Fibroblast of gingiva (primary cell): ENCODE data around the gene IL2RA.
A peak's percentile ranks its signal among the peaks of the same experiment; 100 is the strongest.
"Not testable (repeated sequence)": the region's sequence is repeated elsewhere in the genome, so short reads cannot be mapped to it uniquely, and the experiment has no call there.

Experiments
- DNase-seq: peaks from one replicate; pipeline ENCODE4 v3.0.0-alpha.2; 2011; ENCODE audit warnings: low read depth

The IL2RA gene

DNA sequence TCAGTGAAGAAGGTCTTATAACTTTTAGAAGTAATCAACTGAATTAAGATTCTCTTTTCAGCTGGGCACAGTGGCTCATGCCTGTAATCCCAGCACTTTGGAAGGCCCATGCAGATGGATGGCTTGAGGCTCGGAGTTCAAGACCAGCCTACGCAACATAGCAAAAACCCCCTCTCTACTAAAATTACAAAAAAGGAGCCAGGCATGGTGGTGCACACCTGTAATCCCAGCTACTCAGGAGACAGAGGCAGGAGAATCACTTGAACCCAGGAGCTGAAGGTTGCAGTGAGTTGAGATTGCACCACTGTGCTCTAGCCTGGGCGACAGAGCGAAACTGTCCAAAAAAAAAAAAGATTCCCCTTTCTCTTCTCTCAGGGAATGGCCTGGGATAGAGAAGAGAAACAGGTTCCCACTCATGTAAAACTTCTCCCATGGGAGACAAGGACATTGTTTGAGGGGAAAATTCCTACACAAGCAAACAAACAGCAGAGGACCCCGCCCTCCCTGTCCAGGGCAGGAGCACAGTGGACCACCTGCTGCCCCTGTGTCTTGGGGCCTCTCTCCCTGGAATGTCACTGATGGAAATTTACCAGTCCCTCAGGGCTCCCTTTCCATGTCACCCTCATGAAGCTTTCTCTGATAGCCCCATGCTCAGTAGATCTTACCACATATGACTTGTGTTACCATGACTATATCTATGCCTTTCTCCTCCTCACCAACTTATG lies 5.6 kb downstream of the IL2RA start:
- DNase-seq = no peak

DNA sequence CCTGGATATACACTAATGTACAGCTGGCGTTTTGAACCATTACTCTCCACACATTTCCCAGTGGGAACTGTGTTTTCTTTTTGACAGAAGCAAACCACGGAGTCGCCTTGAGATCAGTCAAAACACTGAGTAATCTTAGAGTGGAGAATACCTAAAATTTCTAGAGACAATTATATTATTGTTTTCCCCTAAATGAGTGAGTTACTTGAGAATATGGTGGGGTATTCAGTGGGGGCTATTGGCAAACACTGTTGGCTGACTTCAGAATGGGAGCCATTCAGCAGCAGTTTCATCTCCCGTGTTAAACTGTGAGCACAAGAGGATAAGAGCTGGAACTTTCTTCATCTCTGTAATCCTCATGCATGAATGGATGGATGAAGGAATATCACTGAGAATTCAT lies 6.2 kb downstream of the IL2RA start:
- no peak for DNase-seq

DNA sequence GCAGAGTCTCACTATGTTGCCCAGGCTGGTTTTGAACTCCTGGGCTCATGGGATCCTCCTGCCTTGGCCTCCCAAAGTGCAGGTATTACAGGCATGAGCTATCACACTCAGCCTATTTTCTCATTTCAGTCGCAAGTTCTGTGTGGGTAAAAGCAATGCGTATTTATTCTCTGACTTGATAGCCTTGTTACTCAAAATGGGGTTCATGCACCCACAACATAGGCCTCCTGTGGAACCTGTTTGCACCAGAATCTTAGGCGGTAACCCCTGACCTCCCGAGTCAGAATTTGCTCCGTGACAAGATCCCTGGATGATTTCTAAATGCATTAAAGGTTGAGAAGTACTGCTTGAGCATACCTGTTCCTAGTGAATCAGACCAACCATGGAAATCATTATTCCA lies 7.3 kb downstream of the IL2RA start:
- no peak for DNase-seq

DNA sequence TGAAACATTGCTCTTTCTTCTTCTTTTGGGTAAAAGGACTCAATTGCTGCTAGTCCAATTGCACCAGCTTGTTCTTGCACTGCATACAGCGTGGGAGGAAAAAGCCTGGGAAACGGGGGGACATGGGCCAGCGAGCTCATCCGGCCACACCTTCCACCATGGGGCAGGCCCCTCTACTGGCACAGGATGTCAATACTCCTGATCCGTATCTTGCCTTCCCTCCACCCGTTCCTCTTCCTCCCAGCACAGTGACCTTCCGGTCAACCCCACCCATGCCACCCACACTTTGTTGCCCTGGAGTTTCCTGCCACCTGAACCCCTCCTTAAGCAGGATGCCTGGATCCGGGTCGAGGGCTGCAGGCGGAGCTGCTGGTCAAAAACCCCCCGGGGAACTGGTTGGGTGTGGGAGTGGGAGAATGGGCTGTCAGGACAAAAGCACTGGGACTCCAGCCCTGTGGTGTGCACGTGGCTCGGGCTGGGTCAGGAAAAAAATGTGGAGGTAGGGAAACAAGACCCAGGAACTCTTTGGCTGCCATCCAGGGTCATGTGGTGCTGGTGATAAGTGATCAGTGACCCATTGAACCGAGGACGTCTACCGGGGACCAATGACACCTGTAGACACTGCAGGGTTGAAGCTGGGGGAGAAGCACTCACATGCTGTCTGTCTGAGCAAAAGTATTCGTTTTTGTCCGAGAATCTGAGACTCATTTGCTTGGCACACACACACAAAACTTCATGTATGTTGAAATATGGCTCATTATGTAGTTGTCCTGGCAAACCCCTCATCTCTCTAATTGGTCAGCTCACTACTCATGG lies 8.1 kb downstream of the IL2RA start:
- no peak for DNase-seq

DNA sequence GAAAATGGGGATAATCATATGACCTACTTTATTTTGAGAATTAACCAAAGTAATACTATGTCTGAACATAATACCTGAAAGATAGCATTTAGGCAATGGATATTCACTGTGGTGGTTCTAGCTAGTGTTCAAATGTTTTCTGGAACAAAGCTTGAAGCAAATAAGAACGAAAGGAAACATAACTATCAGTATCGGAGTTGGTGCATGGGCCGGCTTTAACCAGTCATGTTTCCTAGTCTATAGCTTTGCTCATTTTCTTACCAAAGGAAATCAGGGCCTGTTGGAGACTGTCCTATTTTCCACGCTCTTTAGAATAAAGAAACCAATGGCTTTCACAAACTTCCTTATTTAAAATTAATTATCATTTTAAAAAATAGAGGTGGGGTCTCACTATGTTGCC lies 8.9 kb downstream of the IL2RA start:
- DNase-seq = no peak

DNA sequence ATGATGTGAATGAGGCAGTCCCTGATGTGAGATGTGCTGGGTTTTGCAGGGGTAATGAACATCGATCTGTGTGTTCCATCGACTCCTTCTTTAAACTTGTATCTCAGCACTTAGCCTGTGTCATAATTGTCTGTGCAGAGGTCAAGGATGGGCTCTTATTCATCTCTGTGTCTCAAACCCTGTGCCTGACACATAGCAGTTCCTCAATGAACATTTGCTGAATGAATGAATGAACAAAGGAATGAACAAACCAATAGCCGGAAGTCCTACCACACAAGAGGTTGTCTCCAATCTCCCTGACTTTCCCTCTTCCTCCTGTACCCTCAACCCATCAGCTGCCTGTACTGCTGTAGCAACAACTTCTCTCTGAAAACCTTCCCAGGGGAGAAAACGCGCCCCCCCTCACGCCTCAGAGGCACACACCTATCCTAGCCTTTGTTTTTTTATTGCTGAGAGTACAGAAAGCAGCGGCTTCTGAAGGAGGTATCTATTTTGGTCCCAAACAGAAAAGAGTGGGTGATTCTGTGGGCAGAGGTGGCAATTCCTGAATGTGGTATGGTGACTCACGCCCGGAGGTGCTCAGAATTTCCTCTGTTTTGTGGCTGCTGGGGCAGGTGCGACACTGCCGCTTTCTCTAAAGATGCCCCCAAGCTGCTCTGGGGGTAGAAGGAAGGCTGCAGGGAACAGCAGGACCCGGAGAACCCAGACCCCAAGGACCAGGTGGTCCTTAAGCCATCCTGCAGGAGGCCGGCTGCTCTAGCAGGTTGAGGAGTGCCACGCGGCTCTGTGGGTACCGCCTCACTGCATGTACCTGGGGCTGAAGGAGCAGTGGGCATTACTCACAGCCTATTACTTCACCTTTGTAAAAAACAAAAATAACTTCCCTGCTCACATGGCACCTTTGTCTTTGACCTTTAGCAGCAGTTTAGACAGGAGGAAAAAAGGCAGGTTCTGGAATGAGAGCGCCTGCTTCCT lies 9.6 kb downstream of the IL2RA start:
- no peak for DNase-seq

DNA sequence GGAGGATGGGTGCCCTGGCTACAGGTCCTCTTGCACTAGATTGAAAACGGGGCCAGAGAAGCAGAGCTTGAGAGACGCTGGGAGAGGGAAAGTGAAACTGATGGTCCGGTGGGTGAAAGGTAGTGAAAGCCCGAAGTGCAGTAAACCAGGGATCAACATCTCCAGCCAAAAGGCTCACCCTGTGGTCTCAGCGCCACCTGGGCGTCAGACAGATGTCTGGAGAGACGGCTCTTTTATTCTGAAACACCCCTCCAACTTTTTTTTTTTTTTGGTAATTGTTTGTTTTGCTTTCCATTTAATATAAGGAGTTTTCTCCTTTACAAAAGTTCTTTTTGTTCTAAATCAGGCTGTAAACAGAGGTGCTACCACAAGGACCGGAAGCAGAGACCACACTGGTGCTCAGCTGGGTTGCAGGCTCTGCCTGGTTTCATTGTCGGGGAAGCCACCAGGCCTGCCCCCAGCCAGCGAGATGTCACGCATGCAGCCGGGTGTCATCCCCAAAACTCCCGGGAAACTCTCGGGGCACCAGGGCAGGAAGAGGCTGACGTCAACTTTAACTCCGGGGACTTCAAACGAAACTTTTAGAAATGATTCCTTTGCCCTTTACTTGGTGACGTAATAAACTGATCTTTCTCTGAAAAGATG lies 11.2 kb downstream of the IL2RA start:
- peak; percentile 60 for DNase-seq

DNA sequence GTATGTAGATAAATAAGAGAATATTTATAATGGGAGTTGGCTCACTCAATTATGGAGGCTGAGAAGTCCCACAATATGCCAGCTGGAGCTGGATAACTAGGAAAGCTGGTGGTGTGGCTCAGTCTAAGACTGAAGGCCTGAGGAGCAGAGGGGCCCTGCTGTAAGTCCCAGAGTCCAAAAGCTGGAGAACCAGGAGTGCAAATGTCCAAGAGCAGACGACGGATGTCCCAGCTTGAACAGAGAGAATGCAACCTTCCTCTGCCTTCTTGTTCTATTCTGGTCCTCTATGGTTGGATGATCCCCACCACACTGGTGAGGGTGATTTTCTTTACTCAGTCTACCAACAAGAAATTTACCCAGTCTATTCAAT lies 13.2 kb downstream of the IL2RA start:
- DNase-seq = no peak

DNA sequence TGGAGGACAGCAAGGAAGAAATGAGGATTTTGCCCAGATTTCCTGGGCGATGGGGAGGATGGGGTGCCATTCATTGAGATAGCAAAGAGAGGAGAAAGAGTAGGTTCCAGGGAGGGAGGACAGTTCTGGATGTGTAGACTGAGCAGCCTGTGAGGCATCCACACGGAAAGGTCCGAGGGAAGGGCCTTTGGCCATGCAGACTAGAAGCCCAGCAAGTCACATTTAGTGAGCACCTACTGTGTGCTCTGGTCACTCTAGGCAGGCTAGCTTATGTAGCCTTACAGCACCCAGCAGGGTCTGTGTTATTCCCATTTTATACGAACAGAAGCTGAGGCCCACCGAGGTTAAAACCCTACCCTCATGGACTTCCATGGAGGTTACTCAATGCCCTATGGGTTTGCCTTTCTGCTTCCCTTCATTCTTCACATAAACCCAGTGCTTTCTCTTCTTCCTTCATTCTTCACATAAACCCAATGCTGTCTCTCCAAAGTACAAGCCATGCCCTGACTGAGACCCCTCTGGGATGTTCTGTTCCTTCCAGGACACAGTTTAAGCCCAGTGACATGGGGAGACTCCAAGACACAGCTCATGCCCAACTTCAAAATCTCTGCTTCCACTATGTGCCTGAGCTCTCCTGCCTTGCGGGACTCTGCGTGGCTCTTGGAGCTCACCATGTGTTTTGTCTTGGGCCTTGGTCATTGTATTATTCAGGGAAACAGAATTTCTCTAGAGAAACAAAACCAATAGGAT lies 13.7 kb downstream of the IL2RA start:
- DNase-seq = no peak

DNA sequence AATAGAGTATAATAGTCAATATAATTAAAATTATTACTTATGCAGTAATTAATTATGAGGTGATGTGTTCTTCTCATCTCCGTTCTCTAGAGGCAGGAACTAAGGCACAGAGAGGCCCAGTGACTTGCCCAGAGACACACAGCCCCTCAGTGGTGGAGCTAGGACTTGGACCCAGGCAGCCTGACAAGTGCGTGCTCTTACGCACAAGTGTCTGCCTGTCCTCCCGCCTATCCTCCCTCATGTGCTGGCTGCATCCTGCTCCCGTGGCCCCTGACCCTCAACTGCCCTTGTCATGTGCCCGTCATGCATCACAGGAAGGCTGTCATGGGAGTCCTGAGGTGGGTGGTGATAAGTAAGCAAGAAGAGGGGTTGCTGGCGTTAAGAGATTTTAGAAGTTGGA lies 14.3 kb downstream of the IL2RA start:
- no peak for DNase-seq

DNA sequence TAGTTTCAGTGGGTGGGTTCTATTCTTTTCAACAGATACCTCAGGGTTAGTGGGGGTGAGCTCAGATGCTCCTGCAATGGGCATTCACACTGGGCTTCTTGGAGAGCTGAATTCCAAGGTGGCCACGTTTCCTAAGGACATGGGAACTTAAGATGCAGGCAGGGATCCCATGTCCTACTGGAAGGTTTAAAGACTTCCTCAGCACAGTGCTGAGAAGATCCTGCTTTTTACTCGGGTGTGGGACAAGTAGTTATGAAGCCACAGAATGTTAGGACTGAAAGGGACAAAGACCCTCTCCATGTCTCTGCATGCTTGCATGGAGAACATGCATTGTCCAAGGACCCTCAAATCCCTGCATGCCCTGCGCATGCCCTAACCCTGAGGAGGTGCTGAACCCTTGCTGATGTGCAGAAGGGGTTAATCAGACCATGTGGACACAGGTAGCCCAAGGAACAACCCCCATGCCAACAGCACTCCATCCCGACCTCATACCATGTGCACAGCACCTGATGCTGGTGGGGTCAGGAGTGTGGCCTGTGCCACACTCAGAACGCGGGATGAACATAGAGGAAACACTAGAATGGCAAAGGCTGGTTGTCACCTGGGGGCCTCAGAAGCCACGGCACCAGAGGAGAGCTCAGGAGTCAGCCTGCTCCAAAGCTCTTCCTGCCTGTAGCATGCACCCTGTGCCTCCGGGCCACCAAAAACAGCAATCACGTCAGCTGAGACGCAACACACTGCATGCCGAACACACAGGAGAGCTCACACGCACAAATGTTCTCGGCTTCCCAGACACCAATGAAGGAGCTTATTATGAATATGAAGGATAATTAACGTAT lies 15.2 kb downstream of the IL2RA start:
- DNase-seq = no peak

DNA sequence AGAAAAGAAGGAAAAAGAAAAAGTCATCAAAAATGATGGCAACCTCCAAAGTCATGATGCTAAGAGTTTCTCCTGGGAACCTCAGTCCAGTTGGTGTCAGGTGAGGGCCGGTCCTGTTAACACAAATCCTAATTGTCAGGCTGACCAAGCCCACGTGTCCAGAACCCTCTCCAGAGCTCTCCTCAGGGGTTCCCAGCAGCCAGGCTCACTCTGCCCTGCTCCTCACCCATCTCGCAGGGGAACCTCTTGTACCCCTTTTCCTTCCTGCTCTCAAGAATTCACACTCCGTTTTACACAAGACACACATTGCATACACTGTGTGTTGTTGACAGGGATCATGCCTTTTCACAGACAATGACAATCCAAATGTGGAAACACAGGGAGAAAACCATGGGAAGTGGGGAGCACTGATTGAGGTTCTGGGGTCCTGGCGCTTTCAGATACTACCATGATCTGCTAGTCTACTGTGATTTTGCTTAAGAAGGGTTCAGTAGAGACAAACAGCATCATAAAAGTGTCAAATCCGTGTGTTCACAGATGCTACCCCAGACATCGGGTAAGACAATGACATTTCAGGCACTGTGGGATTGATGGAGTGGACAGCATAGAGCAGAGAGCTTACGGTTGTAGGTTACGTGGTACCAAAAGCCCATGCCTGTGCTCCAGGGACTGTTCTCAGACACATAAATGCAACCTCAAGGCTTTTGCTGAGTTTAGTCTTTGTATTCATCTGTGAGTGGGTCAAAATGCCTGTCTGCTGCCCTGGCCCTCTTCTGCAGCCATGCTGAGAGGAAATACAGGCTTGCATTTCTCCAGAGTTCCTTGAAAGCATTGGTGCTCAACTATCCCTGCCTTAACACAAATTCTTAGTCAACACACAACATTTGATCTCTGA lies 16.0 kb downstream of the IL2RA start:
- DNase-seq = no peak

DNA sequence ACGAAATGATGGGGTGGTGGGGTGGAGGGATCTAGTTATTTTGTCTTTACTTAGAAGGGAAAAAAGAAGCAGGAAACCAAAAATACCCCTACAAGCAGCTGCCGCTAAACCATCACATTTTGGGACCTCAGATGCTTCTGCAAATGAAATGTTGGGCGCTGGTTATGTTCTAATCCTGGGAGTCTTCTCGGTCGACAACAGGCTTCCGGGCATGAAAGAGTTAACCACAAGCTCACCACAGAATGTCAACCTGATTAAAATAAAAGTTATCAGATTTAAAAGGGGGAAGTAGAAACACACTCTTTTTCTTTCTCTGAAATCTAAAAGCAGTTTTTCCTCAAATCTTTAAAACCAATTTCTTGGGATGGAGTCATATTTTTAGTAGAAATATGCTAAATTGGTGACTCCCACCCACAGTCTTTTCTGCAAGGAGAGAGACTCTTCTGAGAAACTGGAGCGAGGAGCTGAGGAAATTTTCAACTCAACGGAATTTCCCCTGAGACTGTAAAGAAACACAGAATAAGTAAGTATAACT lies 16.8 kb downstream of the IL2RA start:
- no peak for DNase-seq

DNA sequence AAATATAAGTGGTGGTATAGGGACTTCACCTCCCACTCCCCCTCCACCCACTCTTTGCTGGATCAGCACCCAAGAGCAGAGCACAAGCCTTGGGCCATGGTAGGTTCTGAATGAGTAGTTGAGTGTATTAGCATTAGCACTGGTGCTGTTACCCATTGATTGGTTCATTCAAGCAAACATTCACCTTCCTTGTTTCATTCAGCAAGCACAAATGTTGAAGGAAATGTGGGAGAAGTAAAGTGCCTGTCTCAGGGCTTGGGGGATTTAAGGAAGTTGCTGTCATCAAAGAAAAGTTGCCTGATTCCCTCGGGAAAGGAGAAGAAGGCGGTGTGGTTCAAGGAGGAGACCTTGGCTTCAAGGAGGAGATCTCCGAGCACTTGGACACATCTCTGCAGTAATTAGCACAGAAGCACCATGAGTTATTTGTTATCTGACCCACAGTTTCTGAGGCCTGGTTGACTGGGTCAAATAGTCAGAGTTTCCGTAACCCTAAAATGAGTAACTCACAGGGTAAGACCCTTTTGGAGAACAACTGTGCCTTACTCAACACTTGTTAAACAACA lies 17.3 kb downstream of the IL2RA start:
- no peak for DNase-seq

DNA sequence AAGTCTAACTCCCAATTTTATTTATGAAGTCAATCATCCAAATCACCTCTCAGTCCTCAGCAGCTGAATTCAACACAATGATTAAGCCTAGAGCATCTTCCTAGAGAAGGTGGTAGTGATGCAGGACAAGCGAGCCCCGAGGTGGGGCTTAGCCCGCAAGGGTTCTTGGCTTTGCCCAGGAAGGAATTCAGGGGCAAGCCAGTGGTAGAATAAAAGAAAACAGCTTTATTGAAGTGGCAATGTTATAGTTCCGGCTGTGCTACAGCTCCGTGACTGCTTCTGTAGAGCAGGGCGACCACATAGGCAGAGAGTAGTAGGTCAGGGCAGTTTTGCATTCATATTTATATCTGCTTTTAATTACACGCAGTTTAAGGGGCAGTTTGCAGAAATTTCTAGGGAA lies 18.1 kb downstream of the IL2RA start:
- no peak for DNase-seq

DNA sequence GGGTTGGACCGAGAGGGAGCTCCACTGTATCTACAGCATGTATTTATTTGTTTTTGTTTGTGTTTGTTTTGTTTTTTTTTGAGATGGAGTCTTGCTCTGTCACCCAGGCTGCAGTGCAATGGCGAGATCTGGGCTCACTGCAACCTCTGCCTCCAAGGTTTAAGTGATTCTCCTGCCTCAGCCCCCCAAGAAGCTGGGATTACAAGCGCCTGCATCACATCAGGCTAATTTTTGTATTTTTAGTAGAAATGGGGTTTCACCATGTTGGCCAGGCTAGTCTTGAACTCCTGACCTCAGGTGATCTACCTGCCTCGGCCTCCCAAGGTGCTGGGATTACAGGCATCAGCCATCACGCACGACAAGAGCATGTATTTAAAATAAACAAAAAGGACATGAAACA lies 18.8 kb downstream of the IL2RA start:
- DNase-seq = not testable (repeated sequence)

DNA sequence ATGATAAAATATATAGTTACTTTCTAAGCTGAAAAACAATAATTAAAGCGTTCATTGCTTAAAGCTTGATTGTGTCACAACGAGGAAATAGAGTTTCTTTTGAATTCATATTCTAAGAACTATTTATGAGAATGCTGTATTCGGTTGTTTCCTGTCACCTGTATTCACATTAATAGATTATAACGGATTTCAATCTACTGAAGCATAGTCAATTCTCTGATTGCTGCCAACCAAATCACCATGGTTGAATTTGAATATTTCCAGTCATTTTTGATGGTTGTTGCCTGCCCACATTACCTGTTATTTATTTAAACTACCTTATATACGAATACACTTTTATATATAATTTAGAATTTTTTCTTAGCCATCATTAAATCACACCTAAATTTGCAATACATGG lies 22.0 kb downstream of the IL2RA start:
- no peak for DNase-seq

DNA sequence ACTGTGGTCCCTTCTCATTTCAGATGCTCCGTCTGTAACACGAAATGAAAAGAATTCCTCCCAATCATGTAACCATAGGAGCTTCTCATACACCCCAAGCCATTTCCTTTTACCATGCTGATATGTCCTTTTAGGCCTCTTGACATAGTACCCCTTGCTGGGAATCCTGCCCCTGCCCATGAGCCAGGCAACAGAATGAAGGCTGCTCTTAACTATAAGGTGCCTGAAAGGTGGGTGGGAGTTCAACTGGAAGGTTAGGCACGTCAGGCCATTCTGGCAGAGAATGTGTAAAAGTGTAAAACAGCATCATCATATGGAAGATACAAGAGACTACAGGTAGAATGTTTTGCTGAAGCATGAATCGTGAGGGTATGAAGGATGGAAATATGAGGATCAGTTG lies 22.5 kb downstream of the IL2RA start:
- no peak for DNase-seq
